Liver (tissue), 3 donors: ENCODE data around the gene SLC7A14.

Source experiments
- CTCF ChIP-seq: fragments of 150-350 bp; IDR thresholded peaks from 2 replicates; pipeline ENCODE4 v1.5.1; 2017; ENCODE audit warnings: improper control_type of control experiment, low read depth, low read length; ENCODE audit not compliant: missing input control
- MAX ChIP-seq: IDR thresholded peaks from 2 replicates; pipeline ENCODE4 v1.6.1; 2016; ENCODE audit warnings: antibody characterized with exemption
- NR2F2 ChIP-seq: IDR thresholded peaks from 2 replicates; pipeline ENCODE4 v1.6.1; 2016; ENCODE audit warnings: antibody characterized with exemption
- RAD21 ChIP-seq, 2 donors: IDR thresholded peaks; 2 replicates each; pipeline ENCODE4 v1.6.1; 2016; ENCODE audit warnings: antibody characterized with exemption in 2 of 2, mild to moderate bottlenecking in 2 of 2
- REST ChIP-seq: IDR thresholded peaks from 2 replicates; pipeline ENCODE4 v1.6.1; 2016; ENCODE audit warnings: antibody characterized with exemption, mild to moderate bottlenecking
- TAF1 ChIP-seq: conservative IDR thresholded peaks from 2 replicates; pipeline ENCODE4 v1.6.1; 2016; ENCODE audit warnings: antibody characterized with exemption, mild to moderate bottlenecking
- YY1 ChIP-seq: IDR thresholded peaks from 2 replicates; pipeline ENCODE4 v1.6.1; 2016; ENCODE audit warnings: antibody characterized with exemption, mild to moderate bottlenecking
- donor health status: healthy.
- donor health status: healthy.

DNA sequence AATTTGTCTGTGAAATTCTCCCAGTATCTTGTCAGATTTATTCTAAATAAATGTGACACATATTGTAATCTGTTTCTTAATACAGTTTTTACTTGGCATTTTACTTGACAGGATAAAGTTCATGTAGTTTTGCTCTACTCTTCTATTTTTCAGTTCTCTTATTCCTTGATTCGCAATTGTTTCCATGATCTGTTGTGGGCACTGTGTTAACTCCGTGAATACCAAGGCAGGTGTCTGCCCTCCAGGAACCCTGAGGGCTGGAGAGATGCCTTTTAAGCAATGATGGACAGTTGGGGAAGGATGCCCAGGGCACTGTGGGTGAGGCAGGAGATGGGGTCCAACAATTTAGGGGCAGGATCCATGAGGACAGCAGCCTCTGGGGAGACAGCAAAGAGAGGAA, 164.1 kb downstream of the SLC7A14 start:
- TF ChIP-seq RAD21 (IDR thresholded peaks at IDR 0.05), result no peak
- no peak for TF ChIP-seq REST
- TF ChIP-seq CTCF, result no peak
- TF ChIP-seq MAX, result no peak
- TF ChIP-seq YY1, result no peak
- no peak for TF ChIP-seq NR2F2
- TF ChIP-seq TAF1, result no peak
